Measurements from ENCODE around the gene DUSP28.
"Not testable (repeated sequence)": the region's sequence is repeated elsewhere in the genome, so short reads cannot be mapped to it uniquely, and the experiment has no call there.

DUSP28 gene

DNA sequence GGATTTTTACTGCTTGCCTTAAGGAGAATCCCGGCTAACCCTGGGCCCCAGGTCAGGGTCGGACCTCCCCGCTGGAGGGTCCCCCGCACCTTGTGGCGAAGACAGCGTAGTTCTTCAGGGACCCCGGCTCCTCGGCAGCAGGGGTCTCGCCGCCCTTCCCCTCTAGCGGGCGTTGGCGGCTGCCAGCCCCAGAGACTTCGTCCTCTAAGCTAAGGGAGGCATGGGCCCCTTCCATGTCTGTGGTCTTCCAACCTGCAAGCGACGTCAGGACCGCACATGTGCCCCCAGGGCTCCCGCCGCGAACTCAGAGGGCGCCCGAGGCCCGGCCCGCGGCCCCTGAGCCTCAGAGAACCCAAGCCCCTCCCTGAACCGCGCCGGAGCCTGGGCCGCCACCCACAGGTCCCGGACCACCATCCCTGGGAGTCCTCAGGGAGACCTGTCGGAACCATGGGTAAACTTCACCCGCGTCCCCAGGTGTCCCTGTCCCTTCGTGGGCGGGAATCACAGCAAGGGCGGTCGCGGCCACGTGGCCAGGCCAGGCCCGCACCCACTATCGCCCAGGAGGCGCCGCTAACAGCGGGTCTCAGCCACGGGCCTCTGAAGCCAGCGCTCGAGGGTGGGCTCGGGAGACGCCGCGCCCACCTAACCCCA lies 2.9 kb upstream of the DUSP28 start:
- no peak for DNase-seq (ENCODE audit: low read depth)
- H3K4me3 ChIP-seq (ENCODE audit: low read depth, low read length): peak overlapping the region; percentile 57

DNA sequence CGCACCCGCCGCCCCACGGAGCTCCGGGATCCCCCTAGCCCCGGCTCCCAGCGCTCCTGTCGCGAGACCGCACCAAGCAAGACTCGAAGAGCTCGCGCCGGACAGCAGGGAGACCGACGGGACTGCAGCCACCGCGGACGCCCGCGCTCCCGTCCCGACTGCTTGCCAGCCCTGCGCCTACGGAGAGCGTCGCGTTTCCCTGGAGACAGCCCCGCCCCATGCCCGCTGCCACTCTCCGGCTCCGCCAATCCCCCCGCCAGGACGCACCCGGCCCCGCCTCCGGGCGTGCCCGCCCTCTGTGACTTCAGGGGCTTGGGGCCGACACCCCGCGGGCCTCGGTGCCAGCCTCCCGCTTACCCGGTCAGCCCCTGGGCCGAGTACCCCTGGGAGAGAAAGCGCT lies 2.3 kb upstream of the DUSP28 start, which contains the start of gene ANKMY1:
Gene ANKMY1, minus strand, starts transcription at position 181 of the 400 bp plus-strand sequence. CDS start 653 bp downstream, outside the sequence.
- peak; percentile 31 for DNase-seq (ENCODE audit: low read depth)
- peak within 1 kb of the TSS; percentile 57 for H3K4me3 ChIP-seq (ENCODE audit: low read depth, low read length)

DNA sequence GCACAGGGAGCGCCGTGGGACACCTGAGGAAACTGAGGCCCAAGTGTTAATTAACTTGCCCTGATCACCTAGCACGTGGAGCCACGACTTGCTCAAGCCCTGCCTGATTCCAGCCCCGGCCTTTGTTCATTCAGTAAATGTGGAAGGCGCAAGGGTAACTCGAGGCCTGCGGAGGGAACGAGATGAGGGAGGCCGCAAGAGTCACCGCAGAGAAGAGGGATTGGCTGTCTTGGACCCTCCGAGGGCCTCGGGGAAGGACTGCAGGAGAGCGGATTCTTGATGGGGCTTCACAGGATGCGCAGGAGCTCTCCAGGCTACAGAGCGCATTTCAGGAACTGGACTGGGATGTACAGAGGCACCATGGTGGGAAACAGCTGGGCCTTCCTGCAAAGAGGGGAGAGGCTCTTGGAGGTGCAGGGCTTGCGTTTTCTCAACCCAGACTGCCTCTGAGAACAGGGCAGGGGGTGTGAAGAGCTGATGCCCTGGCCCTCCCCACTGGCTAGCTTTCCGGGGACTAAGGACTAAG lies 1.9 kb upstream of the DUSP28 start:
- H3K4me3 ChIP-seq (ENCODE audit: low read depth, low read length): peak overlapping the region; percentile 57
- no peak for DNase-seq (ENCODE audit: low read depth)

DNA sequence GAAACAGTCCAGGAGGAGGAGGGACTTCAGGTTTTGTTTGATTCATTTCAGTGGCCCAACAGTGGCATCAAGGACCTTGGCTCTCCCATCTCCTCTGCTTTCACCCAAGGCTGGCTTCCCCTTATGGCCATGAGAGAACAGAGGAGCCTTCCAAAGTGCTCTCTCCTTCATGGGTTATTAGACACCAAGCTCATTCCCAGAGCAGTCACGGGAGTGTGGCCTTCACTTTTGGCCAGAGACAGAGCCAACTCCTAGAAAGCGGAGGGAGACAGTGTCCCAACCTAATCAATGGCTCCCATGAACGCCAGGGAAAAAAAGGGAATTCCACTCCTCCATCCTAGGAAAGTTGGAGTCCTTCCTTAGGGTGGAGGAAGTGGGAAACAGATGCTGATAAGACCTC lies 871 bp upstream of the DUSP28 start:
- DNase-seq (ENCODE audit: low read depth): no peak
- no peak overlapping the region for H3K4me3 ChIP-seq (ENCODE audit: low read depth, low read length)

DNA sequence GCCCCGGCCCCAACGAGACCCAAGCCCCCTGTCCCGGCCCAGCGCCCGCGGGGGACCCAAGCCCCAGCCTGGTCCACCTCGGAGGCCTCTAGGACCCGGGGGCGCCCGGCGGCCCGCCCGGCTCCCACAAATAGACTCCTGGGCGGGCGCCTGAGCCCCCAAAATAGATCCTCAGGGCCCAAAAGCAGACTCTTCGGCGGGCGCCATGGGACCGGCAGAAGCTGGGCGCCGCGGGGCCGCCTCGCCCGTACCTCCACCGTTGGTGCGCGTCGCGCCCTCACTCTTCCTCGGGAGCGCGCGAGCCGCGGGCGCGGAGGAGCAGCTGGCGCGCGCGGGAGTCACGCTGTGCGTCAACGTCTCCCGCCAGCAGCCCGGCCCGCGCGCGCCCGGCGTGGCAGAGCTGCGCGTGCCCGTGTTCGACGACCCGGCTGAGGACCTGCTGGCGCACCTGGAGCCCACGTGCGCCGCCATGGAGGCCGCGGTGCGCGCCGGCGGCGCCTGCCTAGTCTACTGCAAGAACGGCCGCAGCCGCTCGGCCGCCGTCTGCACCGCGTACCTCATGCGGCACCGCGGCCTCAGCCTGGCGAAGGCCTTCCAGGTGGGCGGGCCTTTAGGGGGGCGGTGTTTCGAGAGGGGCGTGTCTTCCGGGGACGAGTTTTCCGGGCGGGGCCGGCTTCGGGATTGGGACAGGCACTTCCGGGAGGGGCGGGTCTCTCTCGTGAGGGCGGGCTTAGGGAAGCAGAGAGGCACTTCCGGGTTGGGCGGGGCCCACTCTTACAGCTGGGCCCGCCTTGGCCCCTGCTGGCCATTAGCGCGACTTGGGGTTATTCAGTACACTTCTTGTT lies 545 bp downstream of the DUSP28 start:
- peak; percentile 92 for DNase-seq (ENCODE audit: low read depth)
- H3K4me3 ChIP-seq (ENCODE audit: low read depth, low read length): peak overlapping the region; percentile 77

DNA sequence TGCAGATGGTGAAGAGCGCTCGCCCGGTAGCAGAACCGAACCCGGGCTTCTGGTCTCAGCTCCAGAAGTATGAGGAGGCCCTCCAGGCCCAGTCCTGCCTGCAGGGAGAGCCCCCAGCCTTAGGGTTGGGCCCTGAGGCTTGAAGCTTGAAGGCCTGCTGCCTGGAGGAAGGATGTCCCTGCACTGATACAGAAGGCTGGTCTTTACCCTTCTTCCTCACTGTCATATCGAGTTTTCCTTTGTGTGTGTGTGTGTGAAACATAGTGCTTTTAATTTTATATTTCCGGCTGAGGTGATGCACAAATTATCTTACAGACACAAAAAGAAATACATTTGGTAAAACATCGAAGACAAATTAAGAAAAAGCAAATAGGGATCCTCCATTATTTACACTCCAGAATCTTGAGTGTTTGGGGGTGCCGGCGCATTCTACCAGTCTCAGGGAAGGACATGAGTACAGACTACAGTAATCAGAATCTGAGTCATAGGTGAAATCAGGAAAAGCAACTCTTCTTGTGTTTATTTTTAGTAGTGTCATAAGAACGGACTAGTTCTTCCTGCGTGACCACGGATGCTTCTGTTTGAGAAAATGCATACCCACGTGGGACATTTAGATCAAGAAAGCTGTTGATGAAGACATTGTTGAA lies 1.3 kb downstream of the DUSP28 start:
- H3K4me3 ChIP-seq (ENCODE audit: low read depth, low read length): peak overlapping the region; percentile 77
- DNase-seq (ENCODE audit: low read depth): peak; percentile 24

DNA sequence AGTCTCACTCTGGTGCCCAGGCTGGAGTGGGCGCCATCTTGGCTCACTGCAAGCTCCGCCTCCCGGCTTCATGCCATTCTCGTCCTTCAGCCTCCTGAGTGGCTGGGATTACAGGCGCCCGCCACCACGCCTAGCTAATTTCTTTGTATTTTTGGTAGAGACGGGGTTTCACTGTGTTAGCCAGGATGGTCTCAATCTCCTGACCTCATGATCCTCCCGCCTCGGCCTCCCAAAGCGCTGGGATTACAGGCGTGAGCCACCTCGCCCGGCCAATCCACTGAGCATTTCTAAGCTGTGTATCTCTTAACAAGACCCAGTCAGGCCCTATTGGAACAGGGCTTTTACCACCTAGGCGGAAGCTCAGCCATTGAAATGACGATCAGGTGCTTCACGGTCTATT lies 3.1 kb downstream of the DUSP28 start:
- not testable (repeated sequence) for H3K4me3 ChIP-seq (ENCODE audit: low read depth, low read length); DNase-seq (ENCODE audit: low read depth)

DNA sequence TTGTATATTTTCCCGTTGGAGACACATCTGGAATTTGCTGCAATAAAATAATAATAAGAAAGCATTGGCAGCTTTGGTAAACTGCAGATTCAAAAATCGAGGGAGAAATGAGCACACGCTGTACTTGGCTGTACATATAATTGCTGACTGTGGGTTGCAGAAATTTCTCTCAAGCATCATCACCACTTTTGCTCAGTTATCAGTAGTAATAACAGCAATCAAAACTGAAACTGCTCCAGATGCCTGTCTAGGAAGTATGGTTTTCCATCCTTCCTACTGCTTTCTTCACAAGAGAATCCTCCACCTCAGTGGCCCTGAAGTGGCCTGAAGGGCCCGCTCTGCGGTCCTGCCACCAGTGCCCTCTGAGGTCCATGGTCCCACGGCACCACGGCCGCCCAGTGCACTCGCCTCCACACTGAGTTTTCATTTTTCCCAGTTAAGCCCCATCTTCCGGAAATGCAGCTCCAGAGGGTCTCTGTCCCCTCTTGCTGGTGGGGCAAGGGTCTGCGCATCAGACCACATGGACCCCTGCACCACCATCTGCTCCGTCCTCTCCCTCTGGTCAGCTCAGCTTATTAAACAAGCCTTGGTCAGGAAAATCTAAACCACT lies 3.9 kb downstream of the DUSP28 start:
- H3K4me3 ChIP-seq (ENCODE audit: low read depth, low read length): no peak overlapping the region
- DNase-seq (ENCODE audit: low read depth): no peak

DNA sequence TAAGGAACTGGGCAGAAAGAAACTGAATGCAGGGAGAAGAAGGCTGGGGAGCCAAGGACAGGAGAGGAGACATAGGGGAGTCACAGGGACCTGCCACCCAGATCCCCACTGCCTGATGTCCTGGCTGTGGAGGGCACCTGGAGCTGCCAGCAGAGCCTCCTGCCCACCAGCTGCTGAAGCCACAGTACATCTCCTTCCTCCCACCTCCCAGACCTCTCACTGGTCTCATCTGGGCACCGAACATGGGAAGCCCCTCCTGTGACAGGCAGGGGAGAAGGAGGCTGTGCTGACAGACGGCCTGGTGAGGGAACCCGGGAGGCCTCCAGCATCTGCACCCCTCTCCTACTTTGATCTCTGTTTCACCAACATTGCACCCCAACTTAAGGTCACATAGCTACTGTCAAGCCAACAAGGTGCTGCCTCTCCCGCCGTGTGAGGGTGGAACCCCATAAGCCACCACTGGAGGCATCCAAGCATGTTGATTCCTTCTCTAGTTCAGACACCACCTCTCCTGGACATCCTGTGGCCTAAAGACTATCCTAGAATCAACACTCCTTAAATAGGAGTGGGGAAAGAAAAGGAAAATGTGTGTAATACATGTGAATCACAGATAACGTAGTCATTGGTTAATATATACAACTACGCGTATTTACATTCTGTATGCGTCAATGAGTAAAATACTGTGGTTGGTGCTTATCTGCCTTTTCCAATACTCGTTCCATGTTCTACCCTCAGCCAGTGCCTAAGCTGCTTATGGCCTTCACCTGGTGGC lies 4.6 kb downstream of the DUSP28 start:
- H3K4me3 ChIP-seq (ENCODE audit: low read depth, low read length): no peak overlapping the region
- DNase-seq (ENCODE audit: low read depth): no peak

DNA sequence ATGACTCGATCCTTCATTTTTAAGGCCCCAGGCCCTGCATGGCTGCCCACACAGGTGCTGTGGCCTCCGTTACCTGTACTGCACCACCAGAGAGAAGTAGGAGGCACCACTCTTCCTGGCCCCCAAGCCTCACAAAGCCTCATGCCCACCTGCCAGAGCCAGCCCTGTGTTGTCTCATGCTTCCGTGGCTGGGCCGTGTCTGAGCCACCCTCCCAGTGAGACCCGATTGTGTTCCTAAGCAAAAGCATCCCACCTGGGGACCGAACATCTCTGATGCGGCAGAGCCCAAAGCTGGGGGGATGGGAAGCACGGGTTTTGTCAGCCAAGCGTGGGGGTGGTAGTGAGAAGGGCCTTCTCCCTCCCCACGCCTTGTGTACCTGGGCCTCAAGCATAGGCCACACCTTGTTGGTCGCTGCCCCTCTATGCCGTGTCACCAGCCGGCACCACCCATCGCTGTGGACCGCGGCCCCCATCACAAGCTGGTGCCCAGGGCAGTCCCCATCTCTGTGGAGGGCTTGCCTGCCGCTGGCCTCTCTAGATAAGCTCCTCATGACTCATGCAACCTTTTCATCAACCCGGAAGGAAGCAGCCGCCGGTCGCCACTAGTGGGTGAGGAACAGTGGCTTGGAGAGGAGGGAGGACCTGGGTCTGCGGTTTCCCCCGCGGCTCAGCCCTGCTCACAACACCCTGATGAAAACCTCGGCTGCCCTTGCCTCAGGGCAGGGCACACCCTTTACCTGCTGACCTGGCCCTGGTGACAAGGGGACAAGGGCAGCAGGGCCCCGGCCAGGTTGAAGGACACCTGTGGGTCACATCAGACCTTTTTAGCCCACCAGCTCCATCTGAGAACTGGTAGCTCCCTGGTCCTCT lies 5.4 kb downstream of the DUSP28 start:
- H3K4me3 ChIP-seq (ENCODE audit: low read depth, low read length): no peak overlapping the region
- no peak for DNase-seq (ENCODE audit: low read depth)

DNA sequence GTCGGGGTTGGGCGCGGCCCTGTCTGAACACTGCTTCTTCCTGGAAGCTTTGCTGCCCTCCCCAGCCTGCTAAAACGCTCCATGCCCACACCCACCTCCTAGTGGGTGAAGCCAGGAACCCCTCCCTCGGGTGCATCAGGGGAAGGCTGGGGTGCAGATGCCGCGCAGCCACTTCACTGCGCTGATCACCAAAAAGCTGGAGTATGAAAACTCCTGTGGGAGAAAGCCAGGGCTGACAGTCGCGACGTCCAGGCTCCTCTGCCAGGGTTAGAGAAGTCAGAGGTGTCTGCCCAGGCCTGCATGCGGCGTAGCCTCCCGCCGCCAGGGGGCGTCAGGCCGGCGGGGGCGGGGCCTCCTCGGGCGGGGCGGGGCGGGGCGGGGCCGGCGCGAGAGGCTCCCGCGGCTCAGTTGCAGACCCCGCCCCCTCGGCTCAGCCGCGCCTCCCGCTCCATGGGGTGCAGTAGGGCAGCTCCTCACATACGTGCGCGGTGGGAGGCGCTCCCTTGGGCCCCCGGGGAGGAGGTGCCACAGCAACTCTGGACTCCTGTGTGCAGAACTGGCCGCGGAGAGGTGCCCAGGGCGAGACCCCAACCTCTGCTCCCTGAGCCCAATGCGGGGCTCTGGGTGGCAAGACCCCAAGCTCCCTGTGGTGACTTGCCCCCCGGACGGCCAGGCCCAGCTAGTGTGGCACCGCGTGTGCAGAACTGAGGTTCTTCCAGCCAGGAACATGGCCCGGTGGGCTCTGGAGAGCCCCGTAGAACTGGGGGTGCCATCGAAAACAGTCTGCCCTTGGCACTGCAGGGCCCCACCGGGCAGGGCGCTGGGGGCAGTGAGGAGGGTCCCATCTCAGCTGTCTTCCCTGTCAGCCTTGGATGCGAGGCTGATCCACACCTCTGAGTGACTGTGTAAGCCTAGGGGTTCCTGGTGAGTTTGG lies 6.3 kb downstream of the DUSP28 start:
- peak; percentile 47 for DNase-seq (ENCODE audit: low read depth)
- peak overlapping the region; percentile 41 for H3K4me3 ChIP-seq (ENCODE audit: low read depth, low read length)

DNA sequence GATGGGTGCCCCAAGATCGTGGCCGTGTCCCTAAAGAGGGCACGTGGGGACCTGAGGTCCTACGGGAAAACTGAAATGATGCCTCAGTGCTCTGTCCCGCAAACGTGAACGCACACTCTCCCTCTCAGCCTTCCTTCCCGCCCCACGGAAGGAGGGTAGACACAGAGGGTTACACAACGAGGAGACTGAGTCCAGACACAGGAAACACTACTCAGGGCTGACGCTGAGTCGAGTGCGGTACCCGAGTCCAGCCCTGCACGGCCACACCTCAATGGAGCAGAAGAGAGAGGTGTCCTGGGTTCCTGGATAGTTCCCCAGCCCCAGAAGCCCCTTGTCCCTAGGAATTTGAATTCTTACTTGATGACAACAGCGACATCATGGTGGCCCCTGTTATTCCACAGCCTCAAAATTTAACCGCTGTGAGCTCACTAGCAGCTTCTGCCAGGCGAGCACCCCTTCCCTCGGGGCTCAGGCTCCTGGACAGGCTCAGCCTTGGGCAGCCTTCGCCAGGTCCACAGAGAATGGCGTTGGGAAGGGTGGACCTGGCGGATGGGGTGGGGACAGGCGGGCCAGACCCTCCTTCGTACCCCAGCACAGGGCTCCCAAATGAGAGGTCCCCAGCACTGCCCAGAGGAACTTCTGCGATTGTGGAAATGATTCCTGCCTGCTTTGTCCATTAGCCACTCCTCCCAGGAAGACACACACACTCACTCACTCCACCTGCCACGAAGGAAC lies 7.1 kb downstream of the DUSP28 start:
- no peak for DNase-seq (ENCODE audit: low read depth)
- peak overlapping the region; percentile 72 for H3K4me3 ChIP-seq (ENCODE audit: low read depth, low read length)

DNA sequence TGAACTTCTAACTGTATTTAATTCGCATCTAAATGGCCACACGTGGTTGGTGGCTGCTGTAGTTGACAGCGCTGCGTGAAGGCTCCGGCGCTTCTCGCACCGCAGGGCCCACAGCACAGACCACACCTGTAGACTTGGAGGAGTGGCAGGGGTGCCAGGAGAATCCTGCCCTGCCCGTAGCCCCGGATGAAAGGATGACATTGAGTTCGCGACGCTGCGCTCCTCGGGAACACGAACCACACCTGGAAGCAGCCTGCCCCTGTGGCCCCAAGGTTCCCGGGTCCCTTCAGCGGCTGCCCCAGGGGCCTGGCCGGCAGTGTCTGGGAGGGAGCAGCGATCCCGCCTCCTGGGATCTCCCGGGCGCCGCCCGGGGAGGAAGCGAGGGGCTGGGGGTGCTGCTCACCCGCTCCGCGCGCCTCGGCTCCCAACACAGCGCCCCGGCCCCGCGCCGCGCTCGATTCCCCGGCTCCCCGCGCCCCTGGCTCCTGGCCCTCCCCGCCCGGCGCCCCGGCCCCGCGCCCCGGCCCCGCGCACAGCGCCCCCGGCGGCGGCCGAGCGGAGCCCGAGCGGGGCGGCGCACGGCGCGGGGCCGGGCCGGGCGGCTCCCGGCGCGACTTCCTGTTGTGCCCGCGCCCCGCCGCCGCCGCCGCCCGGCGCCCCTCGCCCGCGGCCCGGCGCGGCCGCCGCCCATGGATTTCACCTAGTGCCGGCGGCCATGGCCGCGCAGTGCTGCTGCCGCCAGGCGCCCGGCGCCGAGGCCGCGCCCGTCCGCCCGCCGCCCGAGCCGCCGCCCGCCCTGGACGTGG lies 7.9 kb downstream of the DUSP28 start, which contains the start of gene RNPEPL1:
Gene RNPEPL1, plus strand, starts transcription at position 613 of the 806 bp plus-strand sequence. Its CDS starts 103 bp downstream, at position 716.
- no peak for DNase-seq (ENCODE audit: low read depth)
- H3K4me3 ChIP-seq (ENCODE audit: low read depth, low read length): peak within 1 kb of the TSS; percentile 72

DNA sequence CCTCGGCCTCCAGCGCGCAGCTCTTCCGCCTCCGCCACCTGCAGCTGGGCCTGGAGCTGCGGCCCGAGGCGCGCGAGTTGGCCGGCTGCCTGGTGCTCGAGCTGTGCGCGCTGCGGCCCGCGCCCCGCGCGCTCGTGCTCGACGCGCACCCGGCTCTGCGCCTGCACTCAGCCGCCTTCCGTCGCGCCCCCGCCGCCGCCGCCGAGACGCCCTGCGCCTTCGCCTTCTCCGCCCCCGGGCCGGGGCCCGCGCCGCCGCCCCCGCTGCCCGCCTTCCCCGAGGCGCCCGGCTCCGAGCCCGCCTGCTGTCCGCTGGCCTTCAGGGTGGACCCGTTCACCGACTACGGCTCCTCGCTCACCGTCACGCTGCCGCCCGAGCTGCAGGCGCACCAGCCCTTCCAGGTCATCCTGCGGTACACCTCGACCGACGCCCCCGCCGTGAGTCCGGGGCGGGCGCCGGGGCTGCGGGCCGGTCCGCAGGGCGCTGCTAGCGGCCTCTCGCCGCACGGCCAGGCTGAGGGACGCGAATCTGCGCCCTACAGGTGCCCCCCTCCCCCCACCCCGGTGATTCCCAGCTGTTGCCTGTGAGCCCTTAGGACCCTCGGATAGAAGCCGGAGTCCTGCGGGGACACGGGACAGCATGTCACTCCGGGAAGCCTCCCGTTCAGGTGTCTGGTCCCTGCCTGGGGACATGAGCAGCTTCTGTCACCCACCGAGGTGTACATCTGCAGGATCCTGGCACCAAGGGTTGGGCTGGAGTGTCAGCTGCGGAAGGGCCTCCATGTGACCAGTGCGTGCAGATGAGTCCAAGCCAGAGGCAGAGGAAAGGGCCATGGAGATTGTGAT lies 8.7 kb downstream of the DUSP28 start:
- no peak for DNase-seq (ENCODE audit: low read depth)

More for the DNA sequence above, 8.7 kb downstream of the DUSP28 start:
- H3K4me3 ChIP-seq (ENCODE audit: low read depth, low read length): peak overlapping the region; percentile 52
